GM19099 (cell line): ENCODE data around the gene FAM228B.

Experiments used
- POLR2A ChIP-seq: IDR thresholded peaks from 3 replicates; pipeline ENCODE4 v1.6.1; 2011; ENCODE audit warnings: low read depth; ENCODE audit not compliant: insufficient read length; ENCODE audit errors: extremely low read depth

FAM228B gene

DNA sequence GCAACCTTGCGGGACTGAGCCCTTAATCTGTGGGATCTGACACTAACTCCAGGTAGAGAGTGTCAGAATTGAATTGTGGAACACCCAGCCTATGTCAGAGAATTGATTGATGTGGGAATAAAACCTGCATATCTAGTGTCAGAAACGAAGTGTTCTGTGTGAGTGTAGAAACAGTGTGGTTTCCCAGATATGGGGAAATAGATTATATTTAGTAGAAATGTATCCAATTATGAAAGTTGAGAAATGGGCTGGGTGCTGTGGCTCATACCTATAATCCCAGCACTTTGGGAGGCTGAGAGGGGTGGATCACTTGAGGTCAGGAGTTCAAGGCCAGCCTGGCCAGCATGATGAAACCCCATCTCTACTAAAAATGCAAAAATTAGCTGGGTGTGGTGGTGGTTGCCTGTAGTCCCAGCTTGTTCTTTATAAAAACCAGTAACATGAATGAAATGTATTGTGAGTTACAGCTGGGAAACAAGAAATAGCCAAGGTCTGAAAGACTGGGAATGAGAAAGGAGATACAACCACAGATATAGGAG is 34.4 kb upstream of the FAM228B start:
- TF ChIP-seq POLR2A, result no peak

DNA sequence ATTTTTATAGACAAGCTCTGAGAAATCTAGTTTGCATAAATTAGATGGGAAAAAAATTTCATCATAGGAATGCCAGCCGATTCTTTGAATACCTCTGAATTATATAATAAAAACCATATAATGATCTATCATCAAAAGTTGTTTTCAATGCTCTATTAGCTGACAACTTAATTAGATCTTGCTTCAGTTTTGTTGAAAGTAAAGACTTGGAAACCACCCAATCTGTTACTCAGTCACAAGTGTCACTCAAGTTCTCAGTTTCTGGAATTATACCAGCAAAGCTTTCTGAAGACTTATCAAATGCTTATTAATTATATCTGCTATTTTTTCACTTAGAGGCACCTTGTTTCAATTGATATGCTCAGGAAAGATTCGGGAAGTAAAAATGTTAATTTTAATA is 21.3 kb upstream of the FAM228B start:
- no peak for TF ChIP-seq POLR2A

DNA sequence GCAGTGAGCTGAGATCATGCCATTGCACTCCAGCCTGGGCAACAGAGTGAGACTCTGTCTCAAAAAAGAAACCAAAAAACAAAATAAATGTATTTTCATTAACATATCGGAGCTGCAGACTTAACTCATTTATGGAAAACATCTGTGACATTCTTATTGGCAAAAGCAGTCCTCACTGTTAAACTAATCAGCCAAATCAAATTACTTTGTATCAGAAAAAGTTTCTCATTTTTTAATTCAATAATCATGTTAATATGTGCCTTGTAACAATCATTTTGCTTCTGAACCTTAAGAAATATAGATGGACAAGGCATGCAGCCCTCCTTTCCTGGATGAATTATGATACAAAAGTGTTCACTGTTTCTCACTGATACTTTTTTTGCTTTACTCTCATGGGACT is 20.6 kb upstream of the FAM228B start:
- TF ChIP-seq POLR2A, result no peak

DNA sequence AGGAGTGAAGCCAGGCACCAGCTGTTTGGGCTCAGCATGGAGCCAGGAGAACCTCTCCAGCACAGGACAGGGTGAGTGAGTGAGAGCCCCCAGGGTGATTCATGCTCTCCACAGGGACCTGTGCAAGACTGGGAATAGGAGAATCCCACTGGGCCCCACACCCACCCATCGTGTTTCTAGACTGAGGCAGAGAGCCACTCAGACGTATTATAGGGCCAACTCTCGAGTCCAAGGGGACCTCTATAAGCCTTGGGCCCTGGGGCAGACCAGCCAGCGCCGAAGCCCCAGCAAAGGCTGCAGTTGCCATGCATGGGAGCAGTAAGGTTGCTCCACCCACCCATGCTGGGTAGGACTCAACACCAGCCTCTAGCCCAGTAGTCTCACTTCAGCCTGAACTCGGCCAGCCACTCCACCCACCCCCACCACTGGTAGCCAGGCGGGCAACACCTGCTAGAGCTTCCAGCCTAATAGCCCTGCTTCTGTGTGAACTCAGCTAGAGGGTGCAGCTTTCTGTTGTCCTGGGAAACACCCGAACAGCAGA is 19.1 kb upstream of the FAM228B start:
- TF ChIP-seq POLR2A, result no peak

DNA sequence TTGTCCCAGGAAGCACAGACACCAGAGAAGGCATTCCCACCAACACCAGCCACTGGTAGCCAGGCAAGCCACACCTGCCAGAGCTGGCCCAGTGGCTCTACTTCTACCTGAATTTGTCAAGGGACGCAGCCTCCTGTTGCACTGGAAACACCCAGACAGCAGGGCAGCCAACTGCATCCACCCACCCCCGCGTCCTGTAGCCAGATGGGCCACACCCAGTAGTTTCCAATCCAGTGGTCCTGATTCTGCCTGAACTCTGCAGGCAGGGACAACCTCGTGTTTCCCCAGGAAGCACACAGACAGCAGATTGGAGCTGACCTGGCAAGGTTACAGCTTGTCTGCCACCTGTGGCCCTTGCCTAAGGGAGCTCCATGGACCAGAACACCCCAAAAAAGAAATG is 18.4 kb upstream of the FAM228B start:
- TF ChIP-seq POLR2A, result no peak

DNA sequence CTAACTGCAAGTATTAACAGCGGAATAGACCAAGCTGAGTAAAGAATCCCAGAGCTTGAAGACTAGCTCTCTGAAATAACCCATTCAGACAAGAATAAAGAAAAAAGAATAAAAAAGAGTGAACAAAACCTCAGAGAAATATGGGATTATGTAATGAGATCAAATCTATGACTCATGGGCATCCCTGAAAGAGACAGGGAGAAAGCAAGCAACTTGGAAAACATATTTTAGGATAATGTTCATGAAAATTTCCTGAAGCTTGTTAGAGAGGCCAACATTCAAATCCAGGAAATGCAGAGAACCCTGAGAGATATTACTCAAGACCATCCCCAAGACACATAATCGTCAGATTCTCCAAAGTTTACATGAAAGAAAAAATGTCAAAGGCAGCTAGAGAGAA is 17.5 kb upstream of the FAM228B start:
- no peak for TF ChIP-seq POLR2A

DNA sequence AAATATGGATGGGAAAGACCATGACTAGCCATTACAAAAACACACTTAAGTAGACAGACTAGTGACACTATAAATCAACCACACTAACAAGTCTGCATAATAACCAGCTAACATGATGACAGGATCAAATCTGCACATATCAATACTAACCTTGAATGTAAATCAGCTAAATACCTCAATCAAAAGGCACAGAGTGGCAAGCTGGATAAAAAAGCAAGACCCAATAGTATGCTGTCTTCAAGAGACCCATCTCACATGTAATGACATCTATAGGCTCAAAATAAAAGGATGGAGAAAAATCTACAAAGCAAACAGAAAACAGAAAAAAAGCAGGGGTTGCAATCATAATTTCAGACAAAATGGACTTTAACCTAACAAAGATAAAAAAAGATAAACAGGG is 16.5 kb upstream of the FAM228B start:
- TF ChIP-seq POLR2A, result no peak

DNA sequence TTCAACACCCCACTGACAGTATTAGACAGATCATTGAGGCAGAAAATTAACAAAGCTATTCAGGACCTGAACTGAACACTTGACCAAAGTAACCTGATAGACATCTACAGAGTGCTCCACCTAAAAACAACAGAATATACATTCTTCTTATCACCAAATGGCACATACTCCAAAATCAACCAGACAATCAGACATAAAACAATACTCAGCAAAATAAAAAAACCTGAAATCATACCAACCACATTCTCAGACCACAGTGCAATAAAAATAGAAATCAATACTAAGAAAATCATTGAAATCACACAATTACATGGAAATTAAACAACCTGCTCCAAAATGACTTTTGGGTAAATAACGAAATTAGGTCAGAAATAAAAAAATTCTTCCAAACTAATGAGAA is 15.9 kb upstream of the FAM228B start:
- TF ChIP-seq POLR2A, result no peak

DNA sequence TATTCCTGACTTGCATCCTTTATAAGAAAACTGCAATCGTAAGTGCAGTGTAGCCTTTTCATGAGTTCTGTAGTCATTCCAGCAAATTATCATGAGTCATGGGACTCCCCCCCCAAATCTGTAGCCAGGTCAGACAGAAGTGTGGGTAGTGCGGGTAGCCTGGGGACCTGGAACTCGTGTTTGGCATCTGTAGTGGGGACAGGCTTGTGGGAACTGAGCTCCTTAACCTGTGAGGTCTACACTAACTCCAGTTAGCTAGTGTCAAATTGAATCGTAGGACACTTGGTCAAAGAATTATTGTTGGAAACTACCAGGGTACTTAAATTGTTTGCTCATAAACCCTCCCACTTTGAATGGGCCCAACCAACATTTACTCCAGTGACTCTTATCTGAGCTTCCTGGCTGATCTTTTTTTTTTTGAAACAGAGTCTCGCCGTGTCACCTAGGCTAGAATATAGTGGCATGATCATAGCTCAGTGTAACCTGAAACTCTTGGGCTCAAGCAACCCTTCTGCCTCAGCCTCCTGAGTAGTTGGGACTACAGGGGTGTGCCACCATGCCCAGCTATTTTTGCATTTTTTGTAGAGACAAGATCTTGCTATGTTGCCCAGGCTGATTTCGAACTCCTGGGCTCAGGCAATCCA is 12.5 kb upstream of the FAM228B start:
- TF ChIP-seq POLR2A, result no peak

DNA sequence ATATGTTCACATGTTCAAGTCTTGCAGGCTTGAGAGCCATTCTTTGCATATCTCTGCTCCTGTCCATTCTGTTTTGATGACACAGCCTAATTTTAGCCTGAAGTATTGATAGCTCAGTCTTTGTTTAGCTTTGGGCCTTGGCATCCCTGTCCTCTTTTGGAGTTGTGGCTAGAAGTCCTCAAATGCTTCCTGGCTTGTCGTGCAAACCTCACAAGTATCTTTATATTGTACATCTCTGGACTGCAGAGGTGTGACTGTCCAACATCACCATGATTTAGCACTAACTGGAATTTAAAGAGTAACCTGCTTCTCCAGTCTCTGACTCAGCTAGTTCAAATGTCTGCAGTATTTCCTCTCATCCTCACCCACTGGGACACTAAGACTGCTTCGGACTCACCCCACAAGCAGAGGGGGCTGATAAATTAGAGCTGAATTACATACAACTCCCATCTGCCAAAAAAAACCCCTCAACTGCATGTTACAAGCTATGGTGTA is 11.8 kb upstream of the FAM228B start:
- no peak for TF ChIP-seq POLR2A

DNA sequence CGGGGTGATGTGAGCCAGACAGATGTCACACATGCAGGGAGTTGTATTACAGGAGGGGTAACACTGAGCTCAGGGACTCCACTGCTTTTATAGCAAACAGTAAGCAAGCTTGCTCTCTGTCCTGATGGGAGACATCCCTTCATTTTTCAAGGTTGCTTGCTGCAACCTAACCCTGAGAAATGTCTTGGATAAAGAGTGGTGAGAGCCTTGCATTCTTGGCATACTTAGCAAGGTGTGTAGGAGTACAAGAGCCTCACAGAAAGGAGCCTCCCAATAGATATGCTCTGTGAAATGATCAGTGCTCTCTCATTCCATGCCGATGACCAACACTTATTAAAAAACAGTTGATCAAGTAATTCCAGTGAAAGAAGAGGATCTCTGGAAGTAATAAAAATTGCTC is 8.2 kb upstream of the FAM228B start:
- no peak for TF ChIP-seq POLR2A

DNA sequence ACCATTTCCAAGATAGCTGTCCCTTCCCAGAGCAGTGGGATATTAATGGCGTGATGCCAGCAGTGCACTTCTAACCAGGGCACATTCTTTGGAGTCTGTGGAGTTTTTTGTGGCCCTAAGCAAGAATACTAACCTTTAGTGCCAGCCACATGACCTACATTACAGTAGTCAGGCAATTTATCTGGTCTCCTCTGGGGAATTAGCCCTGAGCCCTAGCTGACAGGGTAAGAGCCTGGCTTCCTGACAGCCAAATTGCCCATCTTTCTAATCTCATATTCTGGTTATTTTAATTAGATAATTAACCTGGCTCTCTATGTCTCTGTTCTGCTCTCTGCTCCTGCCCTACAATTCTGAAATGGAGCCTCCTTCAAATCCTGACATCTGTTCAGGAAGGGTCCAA is 5.4 kb upstream of the FAM228B start:
- no peak for TF ChIP-seq POLR2A

DNA sequence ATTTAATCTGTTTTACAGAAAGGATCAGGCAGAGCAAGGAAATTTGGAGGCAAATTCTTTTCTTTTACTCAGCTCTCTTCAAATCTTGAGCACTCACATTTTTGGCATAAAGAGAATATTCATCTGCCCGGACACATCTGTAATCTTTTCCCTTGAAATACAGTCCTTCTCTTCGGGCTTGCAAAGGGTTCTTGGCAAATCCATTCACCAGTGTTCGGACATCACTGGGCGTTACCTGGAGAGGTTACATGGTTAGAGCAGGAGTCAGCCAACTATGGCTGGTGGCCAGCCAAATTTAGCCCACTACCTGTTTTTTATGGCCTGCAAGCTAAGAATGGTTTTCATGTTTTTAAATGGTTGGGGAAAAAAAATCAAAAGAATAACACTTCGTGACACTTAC is 2.2 kb upstream of the FAM228B start:
- no peak for TF ChIP-seq POLR2A

DNA sequence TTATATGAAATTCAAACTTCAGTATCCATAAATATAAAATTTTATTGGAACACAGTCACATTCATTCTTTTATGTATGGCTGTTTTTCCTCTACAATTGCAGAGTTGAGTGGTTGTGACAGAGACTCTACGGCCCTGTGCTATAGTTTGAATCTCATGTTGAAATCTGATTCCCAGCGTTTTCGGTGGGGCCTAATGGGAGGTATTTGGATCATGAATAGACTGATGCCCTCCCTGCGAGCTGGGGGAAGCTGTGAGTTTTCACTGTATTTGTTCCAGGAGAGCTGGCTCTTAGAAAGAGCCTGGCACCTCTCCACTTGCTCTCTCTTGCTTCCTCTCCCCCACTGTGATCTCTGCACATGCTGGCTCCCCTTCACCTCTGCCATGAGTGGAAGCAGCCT is 1.8 kb upstream of the FAM228B start:
- TF ChIP-seq POLR2A, result no peak

DNA sequence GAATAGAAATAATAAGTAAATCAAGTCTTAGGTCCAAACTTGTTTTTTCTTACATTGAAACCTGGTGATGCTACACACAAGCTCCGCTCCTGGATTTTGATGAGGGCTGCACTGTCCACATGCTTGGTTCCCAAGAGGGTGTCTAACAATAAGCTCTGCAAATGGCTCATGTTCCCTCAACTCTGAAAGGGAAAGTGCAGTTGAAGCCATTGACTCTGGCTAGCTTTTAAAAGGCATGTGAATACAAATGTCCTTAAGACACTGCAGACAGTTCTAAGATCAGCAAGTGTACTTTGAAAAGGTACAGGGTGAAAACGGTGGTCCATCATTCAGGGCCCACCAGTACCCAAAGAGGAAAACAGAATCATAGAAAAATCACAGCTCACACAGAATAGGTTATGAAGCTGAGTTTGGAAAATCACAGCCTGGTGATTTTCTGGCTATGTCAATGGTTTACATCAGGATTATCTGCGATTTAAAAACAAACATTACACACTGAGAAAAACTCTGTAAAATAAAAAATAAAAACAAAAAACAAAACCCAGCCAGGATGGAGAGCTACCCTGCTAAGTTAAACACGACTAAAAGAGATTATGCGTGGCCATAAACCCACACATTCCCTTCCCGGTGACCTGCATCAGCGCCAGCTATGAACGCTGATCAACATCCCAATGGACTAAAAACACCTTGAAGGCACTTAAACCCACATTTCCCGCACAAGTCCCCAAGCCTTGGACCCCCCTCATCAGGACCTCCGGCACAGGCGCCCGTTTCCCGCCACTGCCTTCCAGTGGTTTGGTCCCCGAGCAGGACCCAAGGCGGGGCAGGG is 689 bp upstream of the FAM228B start:
- no peak for TF ChIP-seq POLR2A
